Natural killer cell (primary cell): ENCODE results near the gene CGNL1. TPM values are rescaled to one million over a fixed set of nuclear protein-coding genes. Genes with fewer than 3 reads are reported as not detected.

Experiments
- ATAC-seq, 3 donors: fragments of 150-1000 bp in 2 of 3; fragments of 200-7000 bp in 1 of 3; cut with Tn5 transposase; 1 replicate in 1 of 3; 2 replicates in 2 of 3; pipeline ENCODE4 v1.10.0; 2021; ENCODE audit warnings: mild to moderate bottlenecking in 2 of 3, moderate library complexity in 2 of 3
- DNase-seq, 2 donors: peaks; one replicate each; pipeline versions ENCODE4 v3.0.0 to v3.0.0-alpha.2; 2013 to 2021; ENCODE audit warnings: mixed read lengths in 1 of 2
- H3K27ac ChIP-seq: one replicate; pipeline ENCODE4 v1.5.1; 2013; ENCODE audit warnings: mild to moderate bottlenecking, low read length
- H3K27me3 ChIP-seq: one replicate; pipeline ENCODE4 v1.6.1; 2013; ENCODE audit warnings: low read length; ENCODE audit not compliant: control insufficient read depth, insufficient read depth
- H3K36me3 ChIP-seq: one replicate; pipeline ENCODE4 v1.6.1; 2013; ENCODE audit warnings: low read length; ENCODE audit not compliant: control insufficient read depth, insufficient read depth
- H3K4me1 ChIP-seq: one replicate; pipeline ENCODE4 v1.6.1; 2013; ENCODE audit warnings: low read length; ENCODE audit not compliant: control insufficient read depth, insufficient read depth
- H3K4me3 ChIP-seq: one replicate; pipeline ENCODE4 v1.5.1; 2013; ENCODE audit warnings: low read length
- H3K9me3 ChIP-seq: one replicate; pipeline ENCODE4 v1.6.1; 2013; ENCODE audit warnings: low read length; ENCODE audit not compliant: control insufficient read depth, insufficient read depth
- H3K27ac Mint-ChIP-seq, 2 donors: one replicate each; pipeline ENCODE4 v1.8.0; 2022; ENCODE audit warnings: mild to moderate bottlenecking in 2 of 2, mixed read lengths in 2 of 2, moderate library complexity in 1 of 2
- H3K27me3 Mint-ChIP-seq, 2 donors: one replicate each; pipeline ENCODE4 v1.8.0; 2022; ENCODE audit warnings: low read depth in 2 of 2, mixed read lengths in 2 of 2
- H3K36me3 Mint-ChIP-seq: one replicate; pipeline ENCODE4 v1.8.0; 2022; ENCODE audit warnings: mixed read lengths
- H3K4me1 Mint-ChIP-seq, 2 donors: one replicate each; pipeline ENCODE4 v1.8.0; 2022; ENCODE audit warnings: mixed read lengths in 2 of 2
- H3K4me3 Mint-ChIP-seq: one replicate; pipeline ENCODE4 v1.8.0; 2022; ENCODE audit warnings: mild to moderate bottlenecking, moderate library complexity, mixed read lengths
- H3K9me3 Mint-ChIP-seq, 2 donors: one replicate each; pipeline ENCODE4 v1.8.0; 2022; ENCODE audit warnings: mixed read lengths in 2 of 2
- CTCF ChIP-seq: fragments of 200-600 bp; IDR thresholded peaks from one replicate; pipeline ENCODE4 v1.8.0; 2022; ENCODE audit warnings: antibody characterized with exemption
- WGBS: methylation state at CpG from one replicate; pipeline ENCODE4 v1.1.7; 2013; ENCODE audit warnings: missing lambda C conversion rate; ENCODE audit not compliant: insufficient coverage; 5-methylcytosine and 5-hydroxymethylcytosine counted together
- intact Hi-C: fragments of 100-400 bp; cut with micrococcal nuclease; formaldehyde crosslinking; loops from one replicate; pipeline ENCODE4 v1.14.2; 2022
- total RNA-seq, 4 donors: library from RNA; stranded (reverse); fragments of 120-200 nt in 1 of 4; gene quantifications; one replicate each; pipeline versions ENCODE4 v1.2.3 to v1.2.4, GENCODE V29; 2013 to 2022

Gene CGNL1
- total RNA-seq, 3 donors from 2014 or later (not counting 1 experiment from before 2014, with no cell fraction given) = not detected

GRCh38 chr15:57526615-57527014, 150.3 kb downstream of the CGNL1 start:
- Mint-ChIP-seq H3K4me1 (no peaks in the 10 kb centered on the region), H3K36me3 (no peaks in the 10 kb centered on the region), H3K27ac (no peak overlapping the region), H3K4me3 (no peak overlapping the region), H3K9me3 (no peaks in the 10 kb centered on the region), H3K27me3 (peaks cover 7 to 17% of the 10 kb centered on the region in 2 donors)
- DNase-seq (no peak), ATAC-seq (no peak)
- Histone ChIP-seq H3K27me3 (no peaks in the 10 kb centered on the region), H3K9me3 (no peaks in the 10 kb centered on the region), H3K36me3 (no peaks in the 10 kb centered on the region), H3K4me3 (no peak overlapping the region), H3K4me1 (no peaks in the 10 kb centered on the region), H3K27ac (no peak overlapping the region)
- intact Hi-C loops = loop anchor here (5.0 to 10.0 kb wide), 2 partner anchors 382 to 704 kb away; no protein-coding TSS in a partner anchor
- 64% methylated on average over 4 of the region's 5 CpGs for WGBS
- TF ChIP-seq CTCF = no peak

DNA sequence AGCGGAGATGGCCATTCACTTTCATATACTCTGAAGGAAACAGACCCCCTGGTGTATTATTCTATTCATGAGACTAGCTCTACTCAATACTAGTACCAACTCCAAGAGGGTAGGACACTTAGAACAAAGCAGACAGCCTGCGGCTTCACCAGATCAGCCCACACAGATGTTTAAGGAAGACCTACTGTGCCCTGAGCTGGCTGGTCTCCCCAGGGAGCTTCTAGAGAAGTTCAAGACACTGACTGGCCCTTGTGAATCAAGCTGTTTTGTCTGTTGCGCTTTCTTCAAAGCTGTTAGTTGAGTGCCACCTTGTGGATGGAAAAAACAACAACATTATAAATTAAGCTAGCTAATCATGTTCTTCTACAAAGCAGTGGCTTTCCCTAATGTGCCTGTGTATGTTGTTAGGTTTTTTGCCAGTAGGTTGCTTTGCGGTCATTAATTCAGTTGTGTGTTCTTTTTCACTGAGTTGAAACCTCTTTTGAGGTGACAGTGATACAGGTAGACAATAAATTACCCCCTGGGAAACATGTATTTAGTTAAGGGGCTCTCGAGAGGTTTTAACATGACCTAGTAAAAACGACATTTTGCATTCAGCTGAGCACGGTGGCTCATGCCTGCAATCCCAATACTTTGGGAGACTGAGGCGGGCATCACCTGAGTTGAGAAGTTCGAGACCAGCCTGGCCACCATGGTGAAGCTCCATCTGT, 151.2 kb downstream of the CGNL1 start:
- H3K4me1 ChIP-seq = no peaks in the 10 kb centered on the region
- DNase-seq (peak in 1 of 2 donors; percentile 63), ATAC-seq (peak in 1 of 3 donors; percentile 57)
- no peaks in the 10 kb centered on the region for H3K9me3 ChIP-seq
- no peaks in the 10 kb centered on the region for H3K36me3 ChIP-seq
- Mint-ChIP-seq H3K9me3 (no peaks in the 10 kb centered on the region), H3K27me3 (peaks cover 7 to 22% of the 10 kb centered on the region in 2 donors), H3K4me1 (no peaks in the 10 kb centered on the region), H3K4me3 (no peak overlapping the region), H3K36me3 (no peaks in the 10 kb centered on the region), H3K27ac (no peak overlapping the region)
- H3K4me3 ChIP-seq = no peak overlapping the region
- TF ChIP-seq CTCF = peak; percentile 14
- WGBS = 65% methylated on average over 9 of the region's 9 CpGs
- intact Hi-C loops = loop anchor here (5.0 to 10.0 kb wide), 2 partner anchors 383 to 705 kb away; no protein-coding TSS in a partner anchor
- H3K27me3 ChIP-seq = no peaks in the 10 kb centered on the region
- H3K27ac ChIP-seq = no peak overlapping the region

GRCh38 chr15:57528940-57529565, 152.7 kb downstream of the CGNL1 start:
- DNase-seq = no peak
- no peak for TF ChIP-seq CTCF
- 71% methylated on average over 1 of the region's 1 CpG for WGBS
- H3K27me3 Mint-ChIP-seq = peaks cover 6 to 28% of the 10 kb centered on the region in 2 donors
- H3K4me3 ChIP-seq = no peak overlapping the region
- H3K4me1 Mint-ChIP-seq = no peaks in the 10 kb centered on the region
- H3K4me3 Mint-ChIP-seq = no peak overlapping the region
- H3K9me3 ChIP-seq = no peaks in the 10 kb centered on the region
- intact Hi-C loops = loop anchor here (5.0 to 10.0 kb wide), 2 partner anchors 384 to 707 kb away; no protein-coding TSS in a partner anchor
- no peak overlapping the region for H3K27ac ChIP-seq
- no peaks in the 10 kb centered on the region for H3K36me3 Mint-ChIP-seq
- no peaks in the 10 kb centered on the region for H3K9me3 Mint-ChIP-seq
- H3K27me3 ChIP-seq = no peaks in the 10 kb centered on the region
- H3K36me3 ChIP-seq = no peaks in the 10 kb centered on the region
- no peaks in the 10 kb centered on the region for H3K4me1 ChIP-seq
- H3K27ac Mint-ChIP-seq = no peak overlapping the region
- no peak for ATAC-seq
